ENCODE results near the gene DYNLL1. TPM values are rescaled to one million over a fixed set of nuclear protein-coding genes. Genes with fewer than 3 reads are reported as not detected.

DYNLL1 gene
- total and polyA plus RNA-seq, 2 donors (not counting 3 experiments of a cell fraction or from before 2014, with no cell fraction given): 469 to 600 TPM

- Histone ChIP-seq H3K4me3 (replicated peaks in 1 of 3; ENCODE audit: insufficient read depth in 1 of 3, low read depth in 1 of 3, low read length in 3 of 3) (peak overlapping the region in 2 of 3 experiments; percentile 0 to 60), H3K4me2 (ENCODE audit: insufficient read depth, low read length) (peak overlapping the region; percentile 96), H3K79me2 (ENCODE audit: control insufficient read depth, insufficient read depth, low read length) (peaks cover 86% of the 10 kb centered on the region), H3K36me3 (ENCODE audit: control insufficient read depth in 2 of 2, extremely low read depth in 1 of 2, insufficient read depth in 2 of 2, low read length in 2 of 2) (no peaks in the 10 kb centered on the region), H3K4me1 (ENCODE audit: control insufficient read depth, extremely low read depth, insufficient read depth, low read length) (peaks cover 52% of the 10 kb centered on the region), H3K27me3 (ENCODE audit: control insufficient read depth in 2 of 2, insufficient read depth in 2 of 2, low read length in 2 of 2) (no peaks in the 10 kb centered on the region), H3K9me1 (replicated peaks; ENCODE audit: control insufficient read depth, extremely low read depth, insufficient read depth, low read length) (no peaks in the 10 kb centered on the region), H4K20me1 (replicated peaks; ENCODE audit: control insufficient read depth, extremely low read depth, insufficient read depth, low read length) (peaks cover 18% of the 10 kb centered on the region), H3K27ac (ENCODE audit: insufficient read depth, low read depth, low read length) (peak overlapping the region; percentile 26), H3K9ac (replicated peaks; ENCODE audit: extremely low read depth, insufficient read depth, low read length) (peak overlapping the region; percentile 51), H3K9me3 (replicated peaks; ENCODE audit: control insufficient read depth, insufficient read depth, low read length) (no peaks in the 10 kb centered on the region), H2AFZ (ENCODE audit: low read depth, low read length) (no peak overlapping the region)
- ChIA-PET POLR2A (interaction anchor here (0.6 to 1.9 kb wide), 3 partner anchors 8 to 42 kb away, joined by 3 to 7 read pairs (median 3); partner anchors contain the start of gene DYNLL1), CTCF (interaction anchor here (1.1 to 1.4 kb wide), 2 partner anchors 9 to 12 kb away, joined by 3 to 5 read pairs; partner anchors contain the start of gene COQ5)
- no peak for TF ChIP-seq GATA2 (IDR thresholded peaks at IDR 0.05; ENCODE audit: insufficient read depth, insufficient read length, low read depth, low read length)
- TF ChIP-seq POLR2A (IDR thresholded peaks at IDR 0.05; ENCODE audit: low read depth, low read length): no peak
- no peak for TF ChIP-seq MAX (IDR thresholded peaks at IDR 0.05; ENCODE audit: insufficient read depth, insufficient read length)
- no peak for TF ChIP-seq CTCF (IDR thresholded peaks at IDR 0.05; ENCODE audit: extremely low read depth in 1 of 2, insufficient read depth in 1 of 2, low read depth in 1 of 2, low read length in 2 of 2)
- TF ChIP-seq MYC (IDR thresholded peaks at IDR 0.05; ENCODE audit: low read depth, low read length): no peak
- TF ChIP-seq FOS (IDR thresholded peaks at IDR 0.05; ENCODE audit: borderline replicate concordance, insufficient read depth, low read length): no peak
- no peak for TF ChIP-seq JUN (IDR thresholded peaks at IDR 0.05; ENCODE audit: borderline replicate concordance, insufficient read depth, insufficient read length, low read depth)
- TF ChIP-seq EZH2 (IDR thresholded peaks at IDR 0.05; ENCODE audit: borderline replicate concordance, low read depth, low read length, severe bottlenecking): no peak
- no peak for TF ChIP-seq POLR2AphosphoS5 (IDR thresholded peaks at IDR 0.05; ENCODE audit: insufficient read depth, low read depth, low read length)
- FAIRE-seq (peak; percentile 54), DNase-seq (ENCODE audit: low read depth, low spot score) (peak; percentile 38)
- dilution Hi-C loops (cut with MboI; ENCODE audit: extremely low pct_ligation_motif_present, low sequenced_read_pairs) (no loop called here), intact Hi-C loops (cut with micrococcal nuclease) (loop anchor here (1.0 kb wide), 1 partner anchor 43 kb away; the partner anchor contains the start of gene POP5)
- BruUV-seq (replicated peaks): no TSS peak
These were observed 41.9 kb downstream of the DYNLL1 start for GRCh38 chr12:120537856-120538220.
